SK-N-SH treated with all-trans-retinoic acid at 6 μM for 48 hours (cell line): ENCODE measurements around the gene COL26A1.

Source experiments
- BACH2 ChIP-seq: fragments of 250-450 bp; sonication (Bioruptor Pico); IDR thresholded peaks from 2 replicates; pipeline ENCODE4 v1.9.0; 2021; ENCODE audit warnings: mild to moderate bottlenecking, borderline replicate concordance
- RARB ChIP-seq: fragments of 250-450 bp; sonication (Bioruptor Pico); IDR thresholded peaks from 2 replicates; pipeline ENCODE4 v1.8.0; 2021; ENCODE audit warnings: mild to moderate bottlenecking, moderate library complexity
- TCF4 ChIP-seq: fragments of 250-450 bp; sonication (Bioruptor Pico); IDR thresholded peaks from 2 replicates; pipeline ENCODE4 v1.8.0; 2021; ENCODE audit warnings: mild to moderate bottlenecking, moderate library complexity, borderline replicate concordance
- ZNF8 ChIP-seq: fragments of 450-650 bp; formaldehyde crosslinking; IDR thresholded peaks from 2 replicates; pipeline ENCODE4 v1.5.0; 2020; ENCODE audit warnings: mild to moderate bottlenecking, moderate library complexity
- TF ChIP-seq, protein P1 (sequence below): fragments of 250-450 bp; sonication (Bioruptor Pico); IDR thresholded peaks from 2 replicates; pipeline ENCODE4 v1.8.0; 2020; ENCODE audit warnings: mild to moderate bottlenecking, moderate library complexity, borderline replicate concordance

DNA sequence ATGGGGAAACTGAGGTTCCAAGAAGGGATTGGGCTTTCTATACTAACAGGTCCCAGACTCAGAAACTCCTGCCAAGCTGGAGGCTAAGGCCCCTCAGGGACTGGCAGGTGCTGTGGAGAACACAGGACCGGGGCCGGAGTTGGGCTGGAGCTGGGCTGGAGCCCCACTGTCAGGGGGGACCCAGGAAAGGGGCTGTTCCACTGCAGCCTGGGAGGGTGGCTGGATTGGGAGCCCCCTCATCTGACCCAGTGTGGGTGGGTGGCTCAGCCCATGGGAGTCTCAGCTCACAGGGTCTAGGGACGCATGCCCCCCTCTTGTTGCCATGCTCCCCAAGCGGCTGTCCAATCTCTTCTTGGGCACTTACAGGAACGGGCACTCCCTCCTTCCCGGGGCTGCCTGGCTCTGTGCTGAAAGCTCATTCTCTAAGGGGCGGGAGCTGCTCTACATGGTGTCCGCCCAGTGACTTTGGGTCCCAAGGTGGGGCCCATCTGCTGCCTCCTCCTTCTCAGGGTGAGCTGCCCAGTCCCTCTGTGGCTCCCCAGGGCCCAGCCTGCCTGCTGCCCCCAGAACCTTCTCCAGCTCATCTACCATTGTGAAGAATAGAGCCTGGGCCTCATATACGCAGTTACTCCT, 139.9 kb downstream of the COL26A1 start:
- TF ChIP-seq ZNF8 (CRISPR knock-in tag) (no peak), TCF4 (CRISPR knock-in tag) (no peak), BACH2 (CRISPR knock-in tag) (no peak), RARB (CRISPR knock-in tag) (no peak)
- TF ChIP-seq, protein P1, sequence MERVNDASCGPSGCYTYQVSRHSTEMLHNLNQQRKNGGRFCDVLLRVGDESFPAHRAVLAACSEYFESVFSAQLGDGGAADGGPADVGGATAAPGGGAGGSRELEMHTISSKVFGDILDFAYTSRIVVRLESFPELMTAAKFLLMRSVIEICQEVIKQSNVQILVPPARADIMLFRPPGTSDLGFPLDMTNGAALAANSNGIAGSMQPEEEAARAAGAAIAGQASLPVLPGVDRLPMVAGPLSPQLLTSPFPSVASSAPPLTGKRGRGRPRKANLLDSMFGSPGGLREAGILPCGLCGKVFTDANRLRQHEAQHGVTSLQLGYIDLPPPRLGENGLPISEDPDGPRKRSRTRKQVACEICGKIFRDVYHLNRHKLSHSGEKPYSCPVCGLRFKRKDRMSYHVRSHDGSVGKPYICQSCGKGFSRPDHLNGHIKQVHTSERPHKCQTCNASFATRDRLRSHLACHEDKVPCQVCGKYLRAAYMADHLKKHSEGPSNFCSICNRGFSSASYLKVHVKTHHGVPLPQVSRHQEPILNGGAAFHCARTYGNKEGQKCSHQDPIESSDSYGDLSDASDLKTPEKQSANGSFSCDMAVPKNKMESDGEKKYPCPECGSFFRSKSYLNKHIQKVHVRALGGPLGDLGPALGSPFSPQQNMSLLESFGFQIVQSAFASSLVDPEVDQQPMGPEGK (CRISPR knock-in tag), result no peak
